ENCODE results near the gene DOC2B.

- TF ChIP-seq REST (IDR thresholded peaks at IDR 0.05; ENCODE audit: low read depth, low read length) (no peak), CTCF (IDR thresholded peaks at IDR 0.05) (no peak), CHD2 (IDR thresholded peaks at IDR 0.05; ENCODE audit: low read length, partially characterized antibody) (no peak), EP300 (IDR thresholded peaks at IDR 0.05; ENCODE audit: borderline replicate concordance in 1 of 2, low read depth in 1 of 2, low read length in 1 of 2) (no peak), MEF2A (IDR thresholded peaks at IDR 0.05; ENCODE audit: borderline replicate concordance, low read depth) (no peak), EZH2phosphoT487 (IDR thresholded peaks at IDR 0.05; ENCODE audit: borderline replicate concordance, low read depth) (no peak), RAD21 (IDR thresholded peaks at IDR 0.05; ENCODE audit: low read length) (no peak), YY1 (IDR thresholded peaks at IDR 0.05; ENCODE audit: low read depth) (no peak), MAX (IDR thresholded peaks at IDR 0.05; ENCODE audit: low read depth) (no peak)
Measured at GRCh38 chr17:192666-193425, 11.4 kb upstream of the DOC2B start.
